Ovary (tissue), 10 donors: ENCODE measurements around the gene GPR173. TPM values are rescaled to one million over a fixed set of nuclear protein-coding genes. Genes with fewer than 3 reads are reported as not detected.
A peak's percentile ranks its signal among the peaks of the same experiment; 100 is the strongest.

Experiments used
- DNase-seq, 5 donors: peaks; one replicate each; pipeline ENCODE4 v3.0.0-alpha.2; 2019 to 2020
- H3K27ac ChIP-seq, 2 donors: fragments of 200-600 bp; one replicate each; pipeline versions ENCODE4 v1.5.1 to v1.8.0; 2019 to 2022
- H3K27me3 ChIP-seq: fragments of 200-600 bp; one replicate; pipeline ENCODE4 v1.8.0; 2022
- H3K36me3 ChIP-seq: fragments of 200-600 bp; sonication (generic); one replicate; pipeline ENCODE4 v1.5.1; 2019
- H3K4me1 ChIP-seq: one replicate; pipeline ENCODE4 v1.8.1; 2013; ENCODE audit warnings: mild to moderate bottlenecking, moderate library complexity; ENCODE audit not compliant: insufficient read depth
- H3K4me3 ChIP-seq: fragments of 200-600 bp; sonication (generic); one replicate; pipeline ENCODE4 v1.5.1; 2017
- H3K9me3 ChIP-seq, 2 donors: fragments of 200-600 bp in 1 of 2; sonication (generic) in 1 of 2; one replicate each; pipeline versions ENCODE4 v1.5.1 to v1.8.1; 2013 to 2019; ENCODE audit warnings: mild to moderate bottlenecking in 1 of 2, moderate library complexity in 1 of 2
- EP300 ChIP-seq: sonication (generic); formaldehyde crosslinking; IDR thresholded peaks from one replicate; pipeline ENCODE4 v1.6.1; 2017; ENCODE audit warnings: antibody characterized with exemption
- POLR2A ChIP-seq: fragments of 450-650 bp; IDR thresholded peaks from one replicate; pipeline ENCODE4 v1.6.1; 2017; ENCODE audit warnings: antibody characterized with exemption, mild to moderate bottlenecking, moderate library complexity
- WGBS, 3 donors: extraction: QIAGEN DNeasy Blood & Tissue Kit in 1 of 3; methylation state at CpG; one replicate each; pipeline versions ENCODE4 v1.1.5 to v1.1.7; 2013 to 2017; 5-methylcytosine and 5-hydroxymethylcytosine counted together
- intact Hi-C, 4 donors: fragments of 100-400 bp; cut with DNase I; formaldehyde crosslinking; loops; one replicate each; pipeline versions ENCODE4 v1.11.0 to v1.15.1; 2022 to 2023
- long read RNA-seq, 3 donors: library from polyadenylated mRNA in 2 of 3; unstranded in 2 of 3; transcript quantifications; one replicate each; pipeline ENCODE4 v2.0.0 and lab custom pipeline, GENCODE V29; 2021 to 2026
- polyA plus RNA-seq, 2 donors: library from polyadenylated mRNA; stranded (reverse); fragments of 200-250 nt in 1 of 2; fragments of 350-450 nt in 1 of 2; fragmentation: Illumina TruSeq in 1 of 2; extraction: RNeasy Lipid Tissue Mini Kit (QIAGEN cat#74804) in 1 of 2; gene quantifications; one replicate each; pipeline ENCODE4 v1.2.3, GENCODE V29; 2013 to 2014
- total RNA-seq, 7 donors: library from RNA; depleted of rRNA in 2 of 7; stranded (reverse); fragments of >200 nt in 2 of 7; fragmentation: NEBNext Ultra II Directional in 3 of 7; extraction: Animal tissue kit (Norgen Biotek cat#: 25700) in 3 of 7; gene quantifications; one replicate each; pipeline versions ENCODE4 v1.1.0 to v1.2.4, GENCODE V29; 2016 to 2023
- TF ChIP-seq, protein P1 (sequence below), 3 donors: fragments of 450-650 bp in 2 of 3; fragments of 200-600 bp in 1 of 3; IDR thresholded peaks; one replicate each; pipeline versions ENCODE4 v1.5.1 to v1.8.0; 2016 to 2022; ENCODE audit warnings: antibody characterized with exemption in 3 of 3, mild to moderate bottlenecking in 1 of 3
- donor health status: DM: no; HTN: no; CAD: no; lungs with moderate emphysema.
- donor health status: DM: no; HTN: no; CAD: no.
- donor health status: Bipolar disorder and iron deficiency.
- donor health status: DM: yes; HTN: yes; CAD: no.
- donor health status: DM: no; HTN: no; CAD: no.
- donor health status: DM: yes; HTN: yes; CAD: no.

GPR173 gene, protein sequence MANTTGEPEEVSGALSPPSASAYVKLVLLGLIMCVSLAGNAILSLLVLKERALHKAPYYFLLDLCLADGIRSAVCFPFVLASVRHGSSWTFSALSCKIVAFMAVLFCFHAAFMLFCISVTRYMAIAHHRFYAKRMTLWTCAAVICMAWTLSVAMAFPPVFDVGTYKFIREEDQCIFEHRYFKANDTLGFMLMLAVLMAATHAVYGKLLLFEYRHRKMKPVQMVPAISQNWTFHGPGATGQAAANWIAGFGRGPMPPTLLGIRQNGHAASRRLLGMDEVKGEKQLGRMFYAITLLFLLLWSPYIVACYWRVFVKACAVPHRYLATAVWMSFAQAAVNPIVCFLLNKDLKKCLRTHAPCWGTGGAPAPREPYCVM
- total RNA-seq (10 to 100 TPM in 3 of 7 donors, 1 to 10 TPM in 4; 2.9 to 15.6 (median 8.4) TPM), polyA plus RNA-seq (1 to 10 TPM; 4.0 to 4.1 TPM)
- long read RNA-seq, donor 1, partial matches to known transcripts: 0 of 1 reads
- long read RNA-seq, donor 1, other reads (novel, unspliced or antisense): 1 of 1 reads
- long read RNA-seq, donor 2, full-length matches to known transcripts: 1 of 1 reads
- long read RNA-seq, donor 2, partial matches to known transcripts: 0 of 1 reads
- long read RNA-seq, donor 2, other reads (novel, unspliced or antisense): 0 of 1 reads
- long read RNA-seq, donor 3, partial matches to known transcripts: 0 of 5 reads
- long read RNA-seq, donor 3, other reads (novel, unspliced or antisense): 5 of 5 reads

DNA sequence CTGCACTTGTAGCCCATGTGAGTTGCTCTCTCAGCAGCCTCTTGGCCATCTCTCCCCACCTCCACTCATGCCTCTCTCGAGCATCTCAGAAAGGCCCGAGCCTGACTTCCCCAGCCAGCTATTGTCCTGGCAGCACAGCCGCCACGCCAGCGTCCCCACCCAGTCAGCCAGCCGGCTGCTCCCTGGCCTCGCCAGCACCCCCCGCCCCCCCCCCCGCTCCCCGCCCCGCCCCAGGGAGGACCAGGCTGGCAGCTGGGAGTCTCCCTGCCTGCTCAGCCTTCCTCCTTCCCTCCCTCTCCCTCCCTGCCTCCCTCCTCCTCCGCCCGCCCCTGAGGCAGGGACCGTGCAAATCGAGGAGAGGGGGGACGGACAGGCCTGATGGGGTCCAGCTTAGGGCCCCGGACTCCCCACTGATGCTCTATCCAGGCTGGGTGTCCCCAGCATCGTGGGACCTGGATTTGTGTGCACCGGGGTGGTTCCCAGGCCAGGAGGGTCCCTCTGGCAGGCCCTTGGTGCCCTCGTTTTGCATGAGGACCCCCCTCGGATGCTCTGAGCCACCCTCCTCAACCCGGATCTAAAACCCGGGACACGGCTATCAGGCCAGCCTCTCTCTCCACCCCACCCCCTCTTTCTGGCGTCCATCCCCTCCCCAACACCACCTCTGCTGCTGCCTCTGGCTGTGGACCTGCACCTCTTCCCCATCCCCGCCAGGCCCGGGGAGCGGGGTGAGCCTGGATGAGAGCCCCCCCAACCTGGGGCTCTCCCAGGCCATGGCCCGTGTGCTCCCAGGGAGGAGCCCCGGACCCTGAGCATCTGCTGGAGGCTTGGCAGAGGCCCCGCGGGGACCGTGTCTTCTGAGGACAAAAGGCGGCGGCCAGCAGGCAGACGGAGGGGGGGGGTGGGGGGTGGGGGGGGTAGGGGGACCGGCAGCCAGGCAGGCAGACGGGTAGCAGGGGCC lies at the start of gene GPR173:
TSS of gene GPR173 (plus strand) at position 621 of the 958 bp plus-strand sequence. CDS start 27,833 bp downstream, outside the sequence.
- intact Hi-C loops: no loop called here
- no peaks in the 10 kb centered on the region for H3K27me3 ChIP-seq
- no peaks in the 10 kb centered on the region for H3K36me3 ChIP-seq
- peak; percentile 54 to 70 (median 67) for DNase-seq
- H3K9me3 ChIP-seq: no peaks in the 10 kb centered on the region
- WGBS, 3 donors: 28 to 45% (median 29%) methylated on average over 34 to 37 of the region's 38 CpGs
- H3K27ac ChIP-seq: no peak within 1 kb of the TSS
- H3K4me3 ChIP-seq: peak within 1 kb of the TSS; percentile 48
- TF ChIP-seq POLR2A (no peak), EP300 (no peak)
- TF ChIP-seq, protein P1, sequence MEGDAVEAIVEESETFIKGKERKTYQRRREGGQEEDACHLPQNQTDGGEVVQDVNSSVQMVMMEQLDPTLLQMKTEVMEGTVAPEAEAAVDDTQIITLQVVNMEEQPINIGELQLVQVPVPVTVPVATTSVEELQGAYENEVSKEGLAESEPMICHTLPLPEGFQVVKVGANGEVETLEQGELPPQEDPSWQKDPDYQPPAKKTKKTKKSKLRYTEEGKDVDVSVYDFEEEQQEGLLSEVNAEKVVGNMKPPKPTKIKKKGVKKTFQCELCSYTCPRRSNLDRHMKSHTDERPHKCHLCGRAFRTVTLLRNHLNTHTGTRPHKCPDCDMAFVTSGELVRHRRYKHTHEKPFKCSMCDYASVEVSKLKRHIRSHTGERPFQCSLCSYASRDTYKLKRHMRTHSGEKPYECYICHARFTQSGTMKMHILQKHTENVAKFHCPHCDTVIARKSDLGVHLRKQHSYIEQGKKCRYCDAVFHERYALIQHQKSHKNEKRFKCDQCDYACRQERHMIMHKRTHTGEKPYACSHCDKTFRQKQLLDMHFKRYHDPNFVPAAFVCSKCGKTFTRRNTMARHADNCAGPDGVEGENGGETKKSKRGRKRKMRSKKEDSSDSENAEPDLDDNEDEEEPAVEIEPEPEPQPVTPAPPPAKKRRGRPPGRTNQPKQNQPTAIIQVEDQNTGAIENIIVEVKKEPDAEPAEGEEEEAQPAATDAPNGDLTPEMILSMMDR (IDR thresholded peaks at IDR 0.05): no peak
- peaks cover 6% of the 10 kb centered on the region for H3K4me1 ChIP-seq

DNA sequence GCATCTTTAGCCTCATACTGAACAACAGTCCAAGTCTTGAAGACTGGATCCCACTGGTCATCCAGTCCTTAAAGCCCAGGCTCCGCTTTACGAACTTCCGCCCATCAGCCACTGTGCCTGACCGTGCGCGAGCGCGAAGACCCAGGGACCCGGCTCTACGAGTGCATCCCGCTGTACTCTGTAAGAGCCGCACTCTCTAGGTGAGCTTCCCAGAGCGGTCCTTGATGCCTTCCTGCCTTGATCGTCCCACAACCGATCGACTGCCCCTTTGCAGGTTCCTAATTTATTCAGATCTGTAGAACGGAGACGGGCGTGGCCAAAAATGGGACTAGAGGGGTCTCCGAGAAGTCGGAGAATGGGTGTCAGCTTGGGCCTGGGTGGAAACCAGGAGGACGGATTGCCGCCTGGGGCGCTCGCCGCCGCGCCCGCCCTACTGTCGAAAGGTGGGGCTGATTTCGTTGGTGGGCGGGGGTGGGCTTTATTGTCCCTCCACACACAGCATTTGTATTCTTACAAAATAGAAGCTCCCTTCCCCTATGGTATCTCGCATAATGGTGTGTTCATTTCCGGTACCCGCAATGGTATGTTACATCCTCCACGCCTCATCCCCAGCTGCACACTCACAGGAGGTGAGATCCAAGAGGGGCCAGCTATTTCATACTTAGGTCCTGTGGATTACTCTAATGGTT lies 48.0 kb upstream of the GPR173 start:
- 41 to 54% (median 43%) methylated on average over 36 of the region's 36 CpGs for WGBS, 3 donors

DNA sequence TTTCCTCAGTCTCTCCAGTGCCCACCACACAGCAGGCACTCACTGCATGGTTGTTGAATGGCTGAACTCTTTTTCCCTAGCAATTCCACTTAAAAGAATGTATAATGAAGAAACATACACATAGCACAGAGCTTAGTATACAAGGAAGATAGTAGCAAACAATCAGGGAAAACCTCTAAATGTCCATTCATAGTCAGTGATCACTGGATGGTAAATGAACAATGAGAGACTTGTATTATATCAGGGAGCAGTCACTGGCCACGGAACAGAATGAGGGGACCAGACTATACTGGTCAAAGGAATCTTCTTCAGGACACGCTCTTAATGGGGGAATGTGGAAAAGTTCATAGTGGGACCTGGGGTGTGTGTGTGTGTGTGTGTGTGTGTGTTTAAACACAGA lies 46.6 kb upstream of the GPR173 start:
- Histone ChIP-seq H3K27ac (no peak overlapping the region), H3K4me3 (no peak overlapping the region), H3K36me3 (no peaks in the 10 kb centered on the region), H3K27me3 (no peaks in the 10 kb centered on the region), H3K4me1 (no peaks in the 10 kb centered on the region), H3K9me3 (no peaks in the 10 kb centered on the region)
- intact Hi-C loops: loop anchor here in 1 of 4 donors (5.0 kb wide), 1 partner anchor 315 kb away; no protein-coding TSS in a partner anchor
- TF ChIP-seq POLR2A (no peak), EP300 (no peak)
- TF ChIP-seq, protein P1 (IDR thresholded peaks at IDR 0.05): no peak
- DNase-seq: no peak
- WGBS, 3 donors: 73 to 81% (median 77%) methylated on average over 2 of the region's 2 CpGs

More for the DNA sequence above, 48.0 kb upstream of the GPR173 start:
- no peak overlapping the region for H3K27ac ChIP-seq
- TF ChIP-seq EP300: no peak
- TF ChIP-seq, protein P1 (IDR thresholded peaks at IDR 0.05): no peak
- TF ChIP-seq POLR2A: no peak
- DNase-seq: no peak
- no peaks in the 10 kb centered on the region for H3K4me1 ChIP-seq
- no peaks in the 10 kb centered on the region for H3K36me3 ChIP-seq
- no peaks in the 10 kb centered on the region for H3K9me3 ChIP-seq
- intact Hi-C loops: loop anchor here in 1 of 4 donors (5.0 kb wide), 1 partner anchor 317 kb away; no protein-coding TSS in a partner anchor
- H3K4me3 ChIP-seq: no peak overlapping the region
- H3K27me3 ChIP-seq: no peaks in the 10 kb centered on the region
